AG10803 (cell line): ENCODE measurements around the gene RAP1GDS1.
"Not testable (repeated sequence)": the region's sequence is repeated elsewhere in the genome, so short reads cannot be mapped to it uniquely, and the experiment has no call there.

Experiments
- DNase-seq: peaks from one replicate; pipeline ENCODE4 v3.0.0; 2010; ENCODE audit warnings: low read depth
- H3K4me3 ChIP-seq: 2 replicates; pipeline ENCODE4 v1.5.1; 2011; ENCODE audit warnings: mild to moderate bottlenecking, low read length, control low read depth
- TF ChIP-seq, protein P1 (sequence below): conservative IDR thresholded peaks from 2 replicates; pipeline ENCODE4 v1.5.1; 2011; ENCODE audit warnings: mild to moderate bottlenecking, low read length, control low read depth, inconsistent platforms

RAP1GDS1 gene

DNA sequence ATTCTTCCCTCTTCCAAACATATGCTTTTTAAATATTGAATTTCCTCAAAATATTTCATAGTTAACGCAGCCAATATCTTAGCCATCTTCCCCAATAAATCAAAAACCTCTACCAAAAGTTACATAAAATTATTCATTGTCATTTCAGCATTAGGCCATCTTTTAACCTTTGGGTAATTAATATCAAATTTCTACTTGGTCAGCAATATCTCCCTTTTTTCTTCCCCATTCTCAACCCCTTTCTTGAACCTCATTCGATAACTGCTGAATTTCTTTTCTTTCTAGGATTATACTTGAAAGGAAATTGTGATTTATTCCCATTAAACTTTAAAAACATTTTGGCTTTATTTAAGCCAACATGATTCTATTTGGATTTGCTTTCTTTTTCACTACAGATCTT, 65.0 kb downstream of the RAP1GDS1 start:
- TF ChIP-seq, protein P1, sequence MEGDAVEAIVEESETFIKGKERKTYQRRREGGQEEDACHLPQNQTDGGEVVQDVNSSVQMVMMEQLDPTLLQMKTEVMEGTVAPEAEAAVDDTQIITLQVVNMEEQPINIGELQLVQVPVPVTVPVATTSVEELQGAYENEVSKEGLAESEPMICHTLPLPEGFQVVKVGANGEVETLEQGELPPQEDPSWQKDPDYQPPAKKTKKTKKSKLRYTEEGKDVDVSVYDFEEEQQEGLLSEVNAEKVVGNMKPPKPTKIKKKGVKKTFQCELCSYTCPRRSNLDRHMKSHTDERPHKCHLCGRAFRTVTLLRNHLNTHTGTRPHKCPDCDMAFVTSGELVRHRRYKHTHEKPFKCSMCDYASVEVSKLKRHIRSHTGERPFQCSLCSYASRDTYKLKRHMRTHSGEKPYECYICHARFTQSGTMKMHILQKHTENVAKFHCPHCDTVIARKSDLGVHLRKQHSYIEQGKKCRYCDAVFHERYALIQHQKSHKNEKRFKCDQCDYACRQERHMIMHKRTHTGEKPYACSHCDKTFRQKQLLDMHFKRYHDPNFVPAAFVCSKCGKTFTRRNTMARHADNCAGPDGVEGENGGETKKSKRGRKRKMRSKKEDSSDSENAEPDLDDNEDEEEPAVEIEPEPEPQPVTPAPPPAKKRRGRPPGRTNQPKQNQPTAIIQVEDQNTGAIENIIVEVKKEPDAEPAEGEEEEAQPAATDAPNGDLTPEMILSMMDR = no peak
- H3K4me3 ChIP-seq = no peak overlapping the region
- DNase-seq = no peak

DNA sequence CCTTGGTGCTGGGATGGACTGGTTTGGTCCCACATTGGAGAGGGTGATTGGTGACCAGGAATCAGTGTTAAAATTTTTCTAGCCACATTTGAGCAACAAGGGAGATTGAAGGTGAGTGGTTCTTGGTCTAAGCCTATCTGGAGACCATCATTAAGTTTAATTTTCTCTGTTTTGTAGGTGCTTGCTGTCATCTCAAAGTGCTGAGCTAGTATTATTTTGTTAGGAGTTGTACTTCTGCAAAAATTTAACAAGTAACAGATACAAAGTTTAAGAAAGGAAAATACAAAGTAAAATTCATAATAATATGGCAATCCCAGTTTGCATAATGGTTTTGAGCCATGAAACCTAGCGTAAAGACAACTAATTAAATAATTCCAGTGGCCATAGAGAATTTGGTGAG, 66.5 kb downstream of the RAP1GDS1 start:
- no peak for DNase-seq
- TF ChIP-seq, protein P1 = no peak

DNA sequence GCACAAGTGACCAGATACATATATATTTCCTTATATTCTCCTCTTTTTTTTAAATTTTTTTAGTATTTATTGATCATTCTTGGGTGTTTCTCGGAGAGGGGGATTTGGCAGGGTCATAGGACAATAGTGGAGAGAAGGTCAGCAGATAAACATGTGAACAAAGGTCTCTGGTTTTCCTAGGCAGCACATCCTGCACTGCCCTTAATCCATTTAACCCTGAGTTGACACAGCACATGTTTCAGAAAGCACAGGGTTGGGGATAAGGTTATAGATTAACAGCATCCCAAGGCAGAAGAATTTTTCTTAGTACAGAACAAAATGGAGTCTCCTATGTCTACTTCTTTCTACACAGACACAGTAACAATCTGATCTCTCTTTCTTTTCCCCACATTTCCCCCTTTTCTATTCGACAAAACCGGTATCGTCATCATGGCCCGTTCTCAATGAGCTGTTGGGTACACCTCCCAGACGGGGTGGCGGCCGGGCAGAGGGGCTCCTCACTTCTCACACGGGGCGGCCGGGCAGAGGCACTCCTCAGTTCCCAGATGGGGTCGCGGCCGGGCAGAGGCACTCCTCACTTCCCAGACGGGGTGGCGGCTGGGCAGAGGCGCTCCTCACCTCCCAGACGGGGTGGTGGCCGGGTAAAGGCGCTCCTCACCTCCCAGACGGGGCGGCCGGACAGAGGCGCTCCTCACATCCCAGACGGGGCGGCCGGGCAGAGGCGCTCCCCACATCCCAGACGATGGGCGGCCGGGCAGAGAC, 68.9 kb downstream of the RAP1GDS1 start:
- DNase-seq, H3K4me3 ChIP-seq: not testable (repeated sequence)

More for the DNA sequence above, 66.5 kb downstream of the RAP1GDS1 start:
- H3K4me3 ChIP-seq = no peak overlapping the region

DNA sequence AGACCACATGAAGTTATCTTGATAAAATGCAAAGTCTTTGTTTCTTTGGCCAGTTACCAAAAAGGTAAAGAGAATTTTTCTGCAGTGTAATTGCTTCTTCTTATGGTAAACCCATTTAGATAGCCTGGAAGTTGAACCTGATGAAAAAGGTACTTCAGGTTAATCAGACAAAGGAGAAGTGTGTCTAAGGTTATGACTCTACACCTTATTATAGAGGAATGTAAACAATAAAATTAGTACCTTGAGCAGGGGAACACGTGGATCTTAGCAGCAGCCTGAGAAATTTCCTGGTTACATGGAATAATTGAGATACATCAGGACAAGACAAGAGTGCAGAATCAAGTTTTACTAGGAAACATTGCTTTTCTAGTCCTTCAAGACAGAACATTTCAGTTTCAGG, 70.8 kb downstream of the RAP1GDS1 start:
- H3K4me3 ChIP-seq = no peak overlapping the region
- TF ChIP-seq, protein P1 = no peak
- DNase-seq = no peak

DNA sequence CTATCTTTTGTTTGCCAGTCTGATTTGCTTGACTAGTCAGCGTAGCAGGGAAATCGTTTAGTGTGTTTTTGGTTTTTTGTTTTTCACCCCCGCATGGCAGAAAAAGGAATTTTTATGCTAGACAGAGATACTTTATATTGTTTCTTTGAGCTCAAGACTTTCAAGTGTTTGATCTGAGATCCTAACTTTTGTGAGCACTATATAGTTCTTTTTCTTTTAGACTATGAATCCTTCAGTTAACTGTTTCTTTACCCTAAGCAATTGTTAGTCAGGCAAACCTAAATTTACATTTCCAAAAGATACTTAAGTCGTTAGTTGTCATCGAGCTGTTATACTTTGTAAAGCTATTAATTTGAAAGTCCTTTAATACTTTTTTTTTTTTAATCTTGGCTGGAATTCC, 73.3 kb downstream of the RAP1GDS1 start:
- no peak for DNase-seq
- no peak overlapping the region for H3K4me3 ChIP-seq
- TF ChIP-seq, protein P1 = no peak

DNA sequence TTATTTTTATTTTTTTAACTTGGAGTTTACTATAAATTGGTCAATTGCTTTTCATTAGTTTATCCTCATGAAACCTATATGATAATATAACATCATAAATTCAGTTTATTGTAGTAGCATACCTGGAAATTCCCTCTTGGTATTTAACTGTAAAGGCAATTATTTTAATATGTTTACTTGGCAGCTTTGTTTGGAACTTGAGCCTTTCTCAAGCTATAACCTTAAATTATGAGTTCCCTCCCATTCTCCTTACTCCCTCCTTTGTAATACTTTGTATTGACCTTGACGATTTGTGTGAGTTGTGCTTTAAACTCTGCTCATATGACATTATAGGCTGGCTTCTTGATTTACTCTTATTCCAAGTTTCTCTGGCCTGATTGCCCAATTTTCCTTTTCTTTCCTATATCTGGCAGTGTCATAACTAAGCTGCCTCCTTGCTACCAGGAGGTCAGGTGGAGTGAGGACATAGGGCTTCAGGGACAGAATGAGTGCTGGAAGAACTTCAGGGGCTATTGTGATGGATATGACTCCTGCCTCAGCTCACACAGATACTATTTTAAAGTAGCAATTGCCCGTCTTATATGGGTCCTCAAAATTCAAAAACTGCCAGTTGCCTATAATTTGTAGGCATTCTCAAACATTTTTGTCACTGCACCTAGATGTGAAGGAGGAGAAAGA, 77.7 kb downstream of the RAP1GDS1 start:
- no peak overlapping the region for H3K4me3 ChIP-seq
- DNase-seq = no peak

DNA sequence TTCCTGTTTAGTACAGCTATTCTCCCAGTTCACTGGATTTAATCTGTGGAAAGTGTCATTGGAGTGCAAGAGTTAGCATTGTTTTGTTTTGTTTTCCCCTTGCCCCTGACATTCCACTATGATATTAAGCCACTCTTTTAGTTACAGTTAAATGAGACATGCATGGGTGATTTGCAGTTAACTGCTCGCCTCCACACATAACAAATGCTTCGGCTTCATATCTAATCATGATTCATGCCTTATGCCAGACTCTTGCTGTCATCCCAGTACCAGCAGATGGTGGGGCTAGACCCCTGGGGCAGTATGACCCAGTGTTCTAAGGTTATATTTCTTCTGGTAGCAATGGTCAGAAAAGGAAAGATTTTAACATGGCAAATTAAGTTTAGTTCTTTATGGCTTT, 80.1 kb downstream of the RAP1GDS1 start:
- TF ChIP-seq, protein P1 = no peak
- H3K4me3 ChIP-seq = no peak overlapping the region
- DNase-seq = peak; percentile 10

More for the DNA sequence above, 77.7 kb downstream of the RAP1GDS1 start:
- TF ChIP-seq, protein P1 = no peak
